Measurements from ENCODE around the gene BLACAT1.

DNA sequence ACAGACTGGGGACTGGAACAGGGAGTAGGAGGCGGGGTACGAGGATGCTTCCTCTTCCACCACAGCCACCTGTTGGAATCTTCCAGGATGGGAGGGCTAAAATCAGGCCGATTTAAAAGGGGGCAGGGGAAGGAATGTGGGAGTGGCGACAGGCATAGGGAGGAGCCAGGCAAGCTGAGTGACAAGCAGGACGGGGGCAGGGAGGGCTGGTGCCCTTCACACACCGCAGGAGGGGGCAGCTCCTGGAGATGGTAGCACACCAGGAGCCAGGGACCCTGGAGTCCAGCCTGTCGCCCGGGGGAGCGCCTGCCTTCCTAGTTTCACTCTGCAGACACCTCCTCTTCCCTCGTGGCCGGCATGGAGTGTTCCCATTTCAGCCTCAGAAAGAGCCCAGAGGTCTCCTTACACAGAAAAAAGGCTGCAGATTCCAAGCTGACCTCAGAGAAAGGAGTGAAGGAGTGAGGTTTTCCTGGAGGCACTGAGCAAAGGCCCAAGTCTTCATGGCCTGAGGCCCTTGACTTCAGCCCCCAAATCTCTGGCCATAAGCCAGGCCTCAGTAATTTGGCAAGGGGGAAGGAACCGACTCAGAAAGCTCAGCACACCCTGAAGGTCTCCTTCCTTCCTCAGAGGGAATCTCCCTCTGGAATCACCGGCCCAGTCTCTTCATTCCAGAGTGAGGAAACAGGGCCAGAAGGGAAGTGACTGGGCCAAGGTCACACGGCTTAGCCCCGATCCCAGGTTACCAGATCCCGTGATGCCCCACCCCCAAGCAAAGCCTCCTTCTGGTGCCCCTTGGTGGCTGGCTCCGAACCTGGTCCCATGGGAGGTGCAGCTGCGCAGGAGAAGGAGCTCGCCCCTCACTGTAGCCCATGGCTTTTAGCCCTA lies 8.1 kb downstream of the BLACAT1 start:
- TF ChIP-seq, protein P1, sequence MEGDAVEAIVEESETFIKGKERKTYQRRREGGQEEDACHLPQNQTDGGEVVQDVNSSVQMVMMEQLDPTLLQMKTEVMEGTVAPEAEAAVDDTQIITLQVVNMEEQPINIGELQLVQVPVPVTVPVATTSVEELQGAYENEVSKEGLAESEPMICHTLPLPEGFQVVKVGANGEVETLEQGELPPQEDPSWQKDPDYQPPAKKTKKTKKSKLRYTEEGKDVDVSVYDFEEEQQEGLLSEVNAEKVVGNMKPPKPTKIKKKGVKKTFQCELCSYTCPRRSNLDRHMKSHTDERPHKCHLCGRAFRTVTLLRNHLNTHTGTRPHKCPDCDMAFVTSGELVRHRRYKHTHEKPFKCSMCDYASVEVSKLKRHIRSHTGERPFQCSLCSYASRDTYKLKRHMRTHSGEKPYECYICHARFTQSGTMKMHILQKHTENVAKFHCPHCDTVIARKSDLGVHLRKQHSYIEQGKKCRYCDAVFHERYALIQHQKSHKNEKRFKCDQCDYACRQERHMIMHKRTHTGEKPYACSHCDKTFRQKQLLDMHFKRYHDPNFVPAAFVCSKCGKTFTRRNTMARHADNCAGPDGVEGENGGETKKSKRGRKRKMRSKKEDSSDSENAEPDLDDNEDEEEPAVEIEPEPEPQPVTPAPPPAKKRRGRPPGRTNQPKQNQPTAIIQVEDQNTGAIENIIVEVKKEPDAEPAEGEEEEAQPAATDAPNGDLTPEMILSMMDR (IDR thresholded peaks at IDR 0.05): no peak
- no peak for TF ChIP-seq POLR2A (IDR thresholded peaks at IDR 0.05)
